Lower leg skin (tissue), 4 donors: ENCODE results near the gene SMAD6. TPM values are rescaled to one million over a fixed set of nuclear protein-coding genes. Genes with fewer than 3 reads are reported as not detected.

ENCODE experiments used
- DNase-seq, 2 donors: peaks; one replicate each; pipeline ENCODE4 v3.0.0-alpha.2; 2019; ENCODE audit warnings: low spot score in 2 of 2
- H3K4me3 ChIP-seq: fragments of 200-600 bp; sonication (generic); 2 replicates; pipeline ENCODE4 v1.5.1; 2017; ENCODE audit warnings: mild to moderate bottlenecking, low read depth; ENCODE audit not compliant: poor library complexity, severe bottlenecking
- CTCF ChIP-seq, 3 donors: fragments of 450-650 bp; IDR thresholded peaks; one replicate each; pipeline ENCODE4 v1.5.1; 2016; ENCODE audit warnings: antibody characterized with exemption in 3 of 3, mild to moderate bottlenecking in 3 of 3, moderate library complexity in 2 of 3
- POLR2A ChIP-seq, 2 donors: fragments of 450-650 bp; IDR thresholded peaks; one replicate each; pipeline ENCODE4 v1.6.1; 2016 to 2017; ENCODE audit warnings: antibody characterized with exemption in 2 of 2, mild to moderate bottlenecking in 1 of 2, moderate library complexity in 1 of 2
- WGBS, 2 donors: methylation state at CpG; one replicate each; pipeline ENCODE4 v1.1.5; 2018; 5-methylcytosine and 5-hydroxymethylcytosine counted together
- intact Hi-C: fragments of 100-400 bp; cut with DNase I; formaldehyde crosslinking; loops from one replicate; pipeline ENCODE4 v1.15.0; 2023; ENCODE audit warnings: low total_unique reads
- total RNA-seq, 4 donors: library from RNA; depleted of rRNA; stranded (reverse); fragments of >200 nt; gene quantifications; one replicate each; pipeline ENCODE4 v1.1.0, GENCODE V29; 2016

SMAD6 gene
- total RNA-seq, 4 donors from 2014 or later: 2.0 to 9.1 (median 6.7) TPM

DNA sequence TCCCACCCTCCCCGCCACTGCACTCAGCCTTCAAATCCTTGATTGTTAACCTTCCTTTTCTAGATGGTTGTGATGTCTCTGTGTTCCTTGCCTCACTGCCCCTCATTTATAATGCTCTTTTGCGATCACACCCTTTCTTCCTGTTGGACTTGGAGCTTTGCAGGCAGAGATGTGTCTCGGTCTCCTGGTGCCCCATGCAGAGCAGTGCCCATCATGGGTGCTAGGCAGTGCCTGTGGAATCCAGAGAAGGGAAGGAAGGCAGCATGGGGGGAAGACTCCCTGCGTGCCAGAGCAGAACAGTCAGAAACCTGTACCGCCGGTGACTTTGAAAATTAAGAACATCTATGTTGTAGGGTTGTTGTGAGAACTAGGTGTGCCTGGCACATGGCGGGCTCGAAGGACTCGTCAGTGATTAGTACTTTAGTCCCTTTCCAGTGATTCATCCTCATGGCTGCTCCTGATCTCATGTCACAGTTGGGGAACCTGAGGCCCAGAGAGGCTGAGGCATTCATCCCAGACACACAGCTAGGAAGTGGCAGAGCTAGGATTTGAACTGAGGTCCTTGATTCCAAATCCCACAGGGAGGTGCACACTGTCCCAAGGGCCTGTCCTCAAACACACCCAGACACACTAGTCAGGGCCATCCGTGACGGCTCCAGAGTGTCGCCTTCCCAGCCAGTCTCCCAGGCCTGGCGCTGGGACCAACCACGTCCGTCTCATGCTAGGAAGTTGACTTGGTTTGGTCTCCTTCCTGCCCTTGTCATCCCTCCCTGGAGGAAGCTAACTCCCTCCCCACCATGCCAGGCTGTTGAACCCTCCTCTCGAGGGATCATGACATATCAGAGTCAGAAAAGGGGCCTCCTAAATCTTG lies 58.3 kb downstream of the SMAD6 start:
- H3K4me3 ChIP-seq: no peak overlapping the region
- 87 to 89% methylated on average over 16 of the region's 16 CpGs for WGBS, 2 donors

DNA sequence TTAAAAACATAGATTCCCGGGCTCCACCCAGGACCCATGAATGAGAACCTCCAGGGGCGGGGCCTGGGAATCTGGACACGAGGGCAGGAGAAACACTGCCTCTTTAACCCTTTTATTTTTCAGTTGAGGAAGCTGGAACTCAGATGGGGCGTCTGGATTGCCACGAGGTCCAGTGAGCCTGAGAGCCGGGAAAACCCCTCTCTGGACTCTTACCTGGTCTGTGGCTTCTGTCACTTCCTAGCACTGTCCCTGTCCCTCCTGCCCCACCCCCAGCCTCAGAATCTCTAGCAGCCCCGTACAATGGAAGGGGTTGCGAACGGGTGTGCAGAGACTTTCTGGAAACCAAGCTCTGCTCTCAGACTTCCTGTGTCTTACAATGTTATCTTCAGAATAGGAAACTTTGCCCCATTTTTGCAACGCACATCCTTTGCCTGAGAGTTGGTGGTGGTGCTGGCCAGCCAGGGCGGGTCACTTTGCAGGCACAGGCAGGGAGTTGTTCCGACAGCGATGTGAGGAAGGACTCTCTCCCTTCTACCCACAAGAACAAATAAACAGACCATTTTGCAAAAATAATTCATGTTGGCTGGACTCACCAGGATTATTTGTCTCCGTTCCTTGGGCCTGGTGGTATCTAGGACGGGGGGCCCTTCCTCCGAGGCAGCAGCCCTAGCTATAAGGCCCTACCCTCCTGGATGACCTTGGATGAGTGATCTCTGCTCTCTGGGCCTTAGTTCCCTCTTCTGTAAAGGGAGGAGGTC lies 59.1 kb downstream of the SMAD6 start:
- intact Hi-C loops: no loop called here
- TF ChIP-seq POLR2A (IDR thresholded peaks at IDR 0.05) (no peak), CTCF (IDR thresholded peaks at IDR 0.05) (no peak)
- H3K4me3 ChIP-seq: no peak overlapping the region
- WGBS, 2 donors: 50 to 56% methylated on average over 16 of the region's 16 CpGs
- no peak for DNase-seq

More for the DNA sequence above, 58.3 kb downstream of the SMAD6 start:
- TF ChIP-seq CTCF (IDR thresholded peaks at IDR 0.05) (no peak), POLR2A (IDR thresholded peaks at IDR 0.05) (no peak)
- intact Hi-C loops: no loop called here
- DNase-seq: no peak

GRCh38 chr15:66761726-66762595 lies 59.9 kb downstream of the SMAD6 start:
- H3K4me3 ChIP-seq: no peak overlapping the region
- TF ChIP-seq CTCF (IDR thresholded peaks at IDR 0.05): no peak
- TF ChIP-seq POLR2A (IDR thresholded peaks at IDR 0.05): no peak
- intact Hi-C loops: no loop called here
- WGBS, 2 donors: 60 to 61% methylated on average over 17 of the region's 17 CpGs
- no peak for DNase-seq

- intact Hi-C loops: no loop called here
Measured at GRCh38 chr15:66763186-66764071, 61.4 kb downstream of the SMAD6 start.

More at GRCh38 chr15:66763186-66764071, 61.4 kb downstream of the SMAD6 start:
- no peak overlapping the region for H3K4me3 ChIP-seq
- WGBS, 2 donors: 11 to 18% methylated on average over 16 of the region's 23 CpGs
- TF ChIP-seq POLR2A (IDR thresholded peaks at IDR 0.05): no peak
- TF ChIP-seq CTCF (IDR thresholded peaks at IDR 0.05): no peak
- DNase-seq: peak; percentile 41 to 96
